ENCODE data around the gene NBEA. TPM values are rescaled to one million over a fixed set of nuclear protein-coding genes. Genes with fewer than 3 reads are reported as not detected.
"Not testable (repeated sequence)": the region's sequence is repeated elsewhere in the genome, so short reads cannot be mapped to it uniquely, and the experiment has no call there.

Gene NBEA
- total and polyA plus RNA-seq, 2 experiments from 2014 or later, result 9.1 to 29.1 TPM

DNA sequence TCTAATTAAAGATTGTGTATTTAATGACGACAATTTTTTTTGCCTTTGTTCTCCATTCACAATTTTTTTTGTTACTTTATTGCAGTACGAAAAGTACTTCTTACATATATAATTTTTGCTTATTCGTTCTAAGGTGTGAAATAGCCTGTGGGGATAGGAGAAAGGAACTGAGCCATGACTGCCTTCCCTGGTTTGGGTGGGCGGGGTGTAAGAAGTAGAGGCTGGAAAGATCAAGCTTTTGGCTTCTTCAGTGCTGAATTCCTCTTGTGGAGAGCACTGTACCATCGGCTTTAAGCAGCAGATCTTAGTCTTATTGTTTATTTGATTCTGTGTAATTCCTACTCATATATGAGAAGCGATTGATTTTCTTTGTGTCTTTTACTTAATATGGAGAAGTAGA lies 115.8 kb downstream of the NBEA start (continued):
- TF ChIP-seq, protein P1, sequence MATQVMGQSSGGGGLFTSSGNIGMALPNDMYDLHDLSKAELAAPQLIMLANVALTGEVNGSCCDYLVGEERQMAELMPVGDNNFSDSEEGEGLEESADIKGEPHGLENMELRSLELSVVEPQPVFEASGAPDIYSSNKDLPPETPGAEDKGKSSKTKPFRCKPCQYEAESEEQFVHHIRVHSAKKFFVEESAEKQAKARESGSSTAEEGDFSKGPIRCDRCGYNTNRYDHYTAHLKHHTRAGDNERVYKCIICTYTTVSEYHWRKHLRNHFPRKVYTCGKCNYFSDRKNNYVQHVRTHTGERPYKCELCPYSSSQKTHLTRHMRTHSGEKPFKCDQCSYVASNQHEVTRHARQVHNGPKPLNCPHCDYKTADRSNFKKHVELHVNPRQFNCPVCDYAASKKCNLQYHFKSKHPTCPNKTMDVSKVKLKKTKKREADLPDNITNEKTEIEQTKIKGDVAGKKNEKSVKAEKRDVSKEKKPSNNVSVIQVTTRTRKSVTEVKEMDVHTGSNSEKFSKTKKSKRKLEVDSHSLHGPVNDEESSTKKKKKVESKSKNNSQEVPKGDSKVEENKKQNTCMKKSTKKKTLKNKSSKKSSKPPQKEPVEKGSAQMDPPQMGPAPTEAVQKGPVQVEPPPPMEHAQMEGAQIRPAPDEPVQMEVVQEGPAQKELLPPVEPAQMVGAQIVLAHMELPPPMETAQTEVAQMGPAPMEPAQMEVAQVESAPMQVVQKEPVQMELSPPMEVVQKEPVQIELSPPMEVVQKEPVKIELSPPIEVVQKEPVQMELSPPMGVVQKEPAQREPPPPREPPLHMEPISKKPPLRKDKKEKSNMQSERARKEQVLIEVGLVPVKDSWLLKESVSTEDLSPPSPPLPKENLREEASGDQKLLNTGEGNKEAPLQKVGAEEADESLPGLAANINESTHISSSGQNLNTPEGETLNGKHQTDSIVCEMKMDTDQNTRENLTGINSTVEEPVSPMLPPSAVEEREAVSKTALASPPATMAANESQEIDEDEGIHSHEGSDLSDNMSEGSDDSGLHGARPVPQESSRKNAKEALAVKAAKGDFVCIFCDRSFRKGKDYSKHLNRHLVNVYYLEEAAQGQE (IDR thresholded peaks at IDR 0.05; ENCODE audit: unreplicated experiment), result no peak
- no peak for TF ChIP-seq ZNF114 (CRISPR knock-in tag; IDR thresholded peaks at IDR 0.05)
- no peak for TF ChIP-seq JUNB (IDR thresholded peaks at IDR 0.05; ENCODE audit: unreplicated experiment)

DNA sequence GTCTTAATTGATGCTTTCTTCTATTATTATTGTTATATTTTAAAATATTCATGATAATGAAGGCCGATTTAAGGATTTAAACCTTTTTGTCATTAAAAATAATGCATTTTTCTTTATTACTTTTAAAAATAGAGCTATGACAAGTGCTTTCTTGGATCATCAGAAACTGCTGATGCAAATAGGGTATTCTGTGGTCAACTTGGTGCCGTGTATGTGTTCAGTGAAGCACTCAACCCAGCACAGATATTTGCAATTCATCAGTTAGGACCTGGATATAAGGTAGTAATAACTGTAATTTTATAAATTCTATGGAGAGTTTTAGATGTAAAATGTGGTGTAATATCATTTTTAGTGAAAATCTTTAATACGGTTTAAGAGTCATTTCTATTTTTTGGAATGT lies 116.5 kb downstream of the NBEA start:
- not testable (repeated sequence) for H2AFZ ChIP-seq; DNase-seq (ENCODE audit: low spot score); H3K27me3 Mint-ChIP-seq (ENCODE audit: insufficient read depth, low read depth, poor library complexity); H3K36me3 ChIP-seq (ENCODE audit: insufficient read depth); ATAC-seq; H3K27ac Mint-ChIP-seq; H3K4me3 ChIP-seq; H3K27ac ChIP-seq (ENCODE audit: low read depth); H3K9me2 ChIP-seq (ENCODE audit: insufficient read depth); H3F3A ChIP-seq (replicated peaks; ENCODE audit: low read depth); H3K9me3 Mint-ChIP-seq; H3K4me2 ChIP-seq; H3K4me3 Mint-ChIP-seq; H3K4me1 ChIP-seq (ENCODE audit: insufficient read depth); H4K20me1 ChIP-seq (replicated peaks; ENCODE audit: insufficient read depth); H3K36me3 Mint-ChIP-seq (ENCODE audit: low read depth); H3K27me3 ChIP-seq (ENCODE audit: insufficient read depth); H3K79me2 ChIP-seq (replicated peaks; ENCODE audit: insufficient read depth)
- peaks cover 17% of the 10 kb centered on the region for H3K4me1 Mint-ChIP-seq

DNA sequence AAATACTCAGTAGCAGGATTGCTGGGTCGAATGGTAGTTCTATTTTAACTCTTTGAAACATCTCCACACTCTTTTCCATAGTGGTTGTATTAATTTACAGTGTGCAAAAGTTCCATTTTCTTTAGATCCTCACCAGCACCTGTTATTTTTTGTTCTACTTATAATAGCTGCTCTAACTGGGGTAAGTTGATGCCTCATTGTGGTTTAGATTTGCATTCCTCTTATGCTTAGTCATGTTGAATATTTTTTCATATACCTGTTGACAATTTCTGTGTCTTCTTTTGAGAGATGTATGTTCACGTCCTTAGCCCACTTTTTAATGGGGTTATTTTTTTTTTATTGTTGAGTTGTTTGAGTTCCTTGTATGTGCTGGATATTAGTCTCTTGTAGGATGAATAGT lies 144.6 kb downstream of the NBEA start:
- no peaks in the 10 kb centered on the region for H3K4me1 ChIP-seq (ENCODE audit: insufficient read depth)
- H3K27me3 Mint-ChIP-seq (ENCODE audit: insufficient read depth, low read depth, poor library complexity), result no peaks in the 10 kb centered on the region
- no peak overlapping the region for H3K27ac ChIP-seq (ENCODE audit: low read depth)
- no peaks in the 10 kb centered on the region for H3K36me3 ChIP-seq (ENCODE audit: insufficient read depth)
- ATAC-seq (no peak), DNase-seq (ENCODE audit: low spot score) (no peak)
- H3K27me3 ChIP-seq (ENCODE audit: insufficient read depth), result no peaks in the 10 kb centered on the region
- H3K79me2 ChIP-seq (replicated peaks; ENCODE audit: insufficient read depth), result no peaks in the 10 kb centered on the region
- H2AFZ ChIP-seq, result no peak overlapping the region
- H3K36me3 Mint-ChIP-seq (ENCODE audit: low read depth), result peaks cover 36% of the 10 kb centered on the region
- no peaks in the 10 kb centered on the region for H3K9me2 ChIP-seq (ENCODE audit: insufficient read depth)
- H3K27ac Mint-ChIP-seq, result no peak overlapping the region
- H3K4me3 Mint-ChIP-seq, result no peak overlapping the region
- no peaks in the 10 kb centered on the region for H3K4me1 Mint-ChIP-seq
- no peak overlapping the region for H3K4me2 ChIP-seq
- H3K9me3 Mint-ChIP-seq, result peaks cover 25% of the 10 kb centered on the region; the same call in 2 of the 3 replicates
- H3K4me3 ChIP-seq, result no peak overlapping the region
- H3F3A ChIP-seq (replicated peaks; ENCODE audit: low read depth), result no peaks in the 10 kb centered on the region
- H4K20me1 ChIP-seq (replicated peaks; ENCODE audit: insufficient read depth), result no peaks in the 10 kb centered on the region
- TF ChIP-seq, protein P2, sequence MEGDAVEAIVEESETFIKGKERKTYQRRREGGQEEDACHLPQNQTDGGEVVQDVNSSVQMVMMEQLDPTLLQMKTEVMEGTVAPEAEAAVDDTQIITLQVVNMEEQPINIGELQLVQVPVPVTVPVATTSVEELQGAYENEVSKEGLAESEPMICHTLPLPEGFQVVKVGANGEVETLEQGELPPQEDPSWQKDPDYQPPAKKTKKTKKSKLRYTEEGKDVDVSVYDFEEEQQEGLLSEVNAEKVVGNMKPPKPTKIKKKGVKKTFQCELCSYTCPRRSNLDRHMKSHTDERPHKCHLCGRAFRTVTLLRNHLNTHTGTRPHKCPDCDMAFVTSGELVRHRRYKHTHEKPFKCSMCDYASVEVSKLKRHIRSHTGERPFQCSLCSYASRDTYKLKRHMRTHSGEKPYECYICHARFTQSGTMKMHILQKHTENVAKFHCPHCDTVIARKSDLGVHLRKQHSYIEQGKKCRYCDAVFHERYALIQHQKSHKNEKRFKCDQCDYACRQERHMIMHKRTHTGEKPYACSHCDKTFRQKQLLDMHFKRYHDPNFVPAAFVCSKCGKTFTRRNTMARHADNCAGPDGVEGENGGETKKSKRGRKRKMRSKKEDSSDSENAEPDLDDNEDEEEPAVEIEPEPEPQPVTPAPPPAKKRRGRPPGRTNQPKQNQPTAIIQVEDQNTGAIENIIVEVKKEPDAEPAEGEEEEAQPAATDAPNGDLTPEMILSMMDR (conservative IDR thresholded peaks at IDR 0.05; ENCODE audit: low read depth in 2 of 2), result no peak
- TF ChIP-seq, protein P3, sequence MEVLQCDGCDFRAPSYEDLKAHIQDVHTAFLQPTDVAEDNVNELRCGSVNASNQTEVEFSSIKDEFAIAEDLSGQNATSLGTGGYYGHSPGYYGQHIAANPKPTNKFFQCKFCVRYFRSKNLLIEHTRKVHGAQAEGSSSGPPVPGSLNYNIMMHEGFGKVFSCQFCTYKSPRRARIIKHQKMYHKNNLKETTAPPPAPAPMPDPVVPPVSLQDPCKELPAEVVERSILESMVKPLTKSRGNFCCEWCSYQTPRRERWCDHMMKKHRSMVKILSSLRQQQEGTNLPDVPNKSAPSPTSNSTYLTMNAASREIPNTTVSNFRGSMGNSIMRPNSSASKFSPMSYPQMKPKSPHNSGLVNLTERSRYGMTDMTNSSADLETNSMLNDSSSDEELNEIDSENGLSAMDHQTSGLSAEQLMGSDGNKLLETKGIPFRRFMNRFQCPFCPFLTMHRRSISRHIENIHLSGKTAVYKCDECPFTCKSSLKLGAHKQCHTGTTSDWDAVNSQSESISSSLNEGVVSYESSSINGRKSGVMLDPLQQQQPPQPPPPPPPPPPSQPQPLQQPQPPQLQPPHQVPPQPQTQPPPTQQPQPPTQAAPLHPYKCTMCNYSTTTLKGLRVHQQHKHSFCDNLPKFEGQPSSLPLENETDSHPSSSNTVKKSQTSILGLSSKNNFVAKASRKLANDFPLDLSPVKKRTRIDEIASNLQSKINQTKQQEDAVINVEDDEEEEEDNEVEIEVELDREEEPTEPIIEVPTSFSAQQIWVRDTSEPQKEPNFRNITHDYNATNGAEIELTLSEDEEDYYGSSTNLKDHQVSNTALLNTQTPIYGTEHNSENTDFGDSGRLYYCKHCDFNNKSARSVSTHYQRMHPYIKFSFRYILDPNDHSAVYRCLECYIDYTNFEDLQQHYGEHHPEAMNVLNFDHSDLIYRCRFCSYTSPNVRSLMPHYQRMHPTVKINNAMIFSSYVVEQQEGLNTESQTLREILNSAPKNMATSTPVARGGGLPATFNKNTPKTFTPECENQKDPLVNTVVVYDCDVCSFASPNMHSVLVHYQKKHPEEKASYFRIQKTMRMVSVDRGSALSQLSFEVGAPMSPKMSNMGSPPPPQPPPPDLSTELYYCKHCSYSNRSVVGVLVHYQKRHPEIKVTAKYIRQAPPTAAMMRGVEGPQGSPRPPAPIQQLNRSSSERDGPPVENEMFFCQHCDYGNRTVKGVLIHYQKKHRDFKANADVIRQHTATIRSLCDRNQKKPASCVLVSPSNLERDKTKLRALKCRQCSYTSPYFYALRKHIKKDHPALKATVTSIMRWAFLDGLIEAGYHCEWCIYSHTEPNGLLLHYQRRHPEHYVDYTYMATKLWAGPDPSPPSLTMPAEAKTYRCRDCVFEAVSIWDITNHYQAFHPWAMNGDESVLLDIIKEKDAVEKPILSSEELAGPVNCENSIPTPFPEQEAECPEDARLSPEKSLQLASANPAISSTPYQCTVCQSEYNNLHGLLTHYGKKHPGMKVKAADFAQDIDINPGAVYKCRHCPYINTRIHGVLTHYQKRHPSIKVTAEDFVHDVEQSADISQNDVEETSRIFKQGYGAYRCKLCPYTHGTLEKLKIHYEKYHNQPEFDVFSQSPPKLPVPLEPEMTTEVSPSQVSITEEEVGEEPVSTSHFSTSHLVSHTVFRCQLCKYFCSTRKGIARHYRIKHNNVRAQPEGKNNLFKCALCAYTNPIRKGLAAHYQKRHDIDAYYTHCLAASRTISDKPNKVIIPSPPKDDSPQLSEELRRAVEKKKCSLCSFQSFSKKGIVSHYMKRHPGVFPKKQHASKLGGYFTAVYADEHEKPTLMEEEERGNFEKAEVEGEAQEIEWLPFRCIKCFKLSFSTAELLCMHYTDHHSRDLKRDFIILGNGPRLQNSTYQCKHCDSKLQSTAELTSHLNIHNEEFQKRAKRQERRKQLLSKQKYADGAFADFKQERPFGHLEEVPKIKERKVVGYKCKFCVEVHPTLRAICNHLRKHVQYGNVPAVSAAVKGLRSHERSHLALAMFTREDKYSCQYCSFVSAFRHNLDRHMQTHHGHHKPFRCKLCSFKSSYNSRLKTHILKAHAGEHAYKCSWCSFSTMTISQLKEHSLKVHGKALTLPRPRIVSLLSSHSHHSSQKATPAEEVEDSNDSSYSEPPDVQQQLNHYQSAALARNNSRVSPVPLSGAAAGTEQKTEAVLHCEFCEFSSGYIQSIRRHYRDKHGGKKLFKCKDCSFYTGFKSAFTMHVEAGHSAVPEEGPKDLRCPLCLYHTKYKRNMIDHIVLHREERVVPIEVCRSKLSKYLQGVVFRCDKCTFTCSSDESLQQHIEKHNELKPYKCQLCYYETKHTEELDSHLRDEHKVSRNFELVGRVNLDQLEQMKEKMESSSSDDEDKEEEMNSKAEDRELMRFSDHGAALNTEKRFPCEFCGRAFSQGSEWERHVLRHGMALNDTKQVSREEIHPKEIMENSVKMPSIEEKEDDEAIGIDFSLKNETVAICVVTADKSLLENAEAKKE (CRISPR knock-in tag; IDR thresholded peaks at IDR 0.05), result no peak

Measured in GM23338 (cell line).